Measurements from ENCODE around the gene OR51B4. TPM values are rescaled to one million over a fixed set of nuclear protein-coding genes. Genes with fewer than 3 reads are reported as not detected.

OR51B4 gene
- total RNA-seq, 6 donors from 2014 or later: 0.27 TPM; not detected in 5

GRCh38 chr11:5281596-5281995 is 20.1 kb downstream of the OR51B4 start:
- Histone ChIP-seq H3K27ac (no peak overlapping the region), H3K9me3 (no peaks in the 10 kb centered on the region)
- DNase-seq: no peak

GRCh38 chr11:5280582-5281102 is 21.1 kb downstream of the OR51B4 start:
- Histone ChIP-seq H3K36me3 (no peaks in the 10 kb centered on the region), H3K9me3 (no peaks in the 10 kb centered on the region), H3K4me3 (no peak overlapping the region), H3K27ac (no peak overlapping the region), H3K4me1 (no peaks in the 10 kb centered on the region), H3K27me3 (no peaks in the 10 kb centered on the region)
- DNase-seq (peak; percentile 39 to 43), ATAC-seq (ENCODE audit: low FRiP score in 2 of 2) (peak; percentile 57 to 90)
- WGBS, 2 donors: 57 to 70% methylated on average over 3 of the region's 3 CpGs
- TF ChIP-seq, protein P1, sequence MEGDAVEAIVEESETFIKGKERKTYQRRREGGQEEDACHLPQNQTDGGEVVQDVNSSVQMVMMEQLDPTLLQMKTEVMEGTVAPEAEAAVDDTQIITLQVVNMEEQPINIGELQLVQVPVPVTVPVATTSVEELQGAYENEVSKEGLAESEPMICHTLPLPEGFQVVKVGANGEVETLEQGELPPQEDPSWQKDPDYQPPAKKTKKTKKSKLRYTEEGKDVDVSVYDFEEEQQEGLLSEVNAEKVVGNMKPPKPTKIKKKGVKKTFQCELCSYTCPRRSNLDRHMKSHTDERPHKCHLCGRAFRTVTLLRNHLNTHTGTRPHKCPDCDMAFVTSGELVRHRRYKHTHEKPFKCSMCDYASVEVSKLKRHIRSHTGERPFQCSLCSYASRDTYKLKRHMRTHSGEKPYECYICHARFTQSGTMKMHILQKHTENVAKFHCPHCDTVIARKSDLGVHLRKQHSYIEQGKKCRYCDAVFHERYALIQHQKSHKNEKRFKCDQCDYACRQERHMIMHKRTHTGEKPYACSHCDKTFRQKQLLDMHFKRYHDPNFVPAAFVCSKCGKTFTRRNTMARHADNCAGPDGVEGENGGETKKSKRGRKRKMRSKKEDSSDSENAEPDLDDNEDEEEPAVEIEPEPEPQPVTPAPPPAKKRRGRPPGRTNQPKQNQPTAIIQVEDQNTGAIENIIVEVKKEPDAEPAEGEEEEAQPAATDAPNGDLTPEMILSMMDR (IDR thresholded peaks at IDR 0.05): no peak
- TF ChIP-seq POLR2A (IDR thresholded peaks at IDR 0.05) (no peak), EP300 (IDR thresholded peaks at IDR 0.05) (no peak), POLR2AphosphoS5 (IDR thresholded peaks at IDR 0.05) (no peak)

More at GRCh38 chr11:5281596-5281995, 20.1 kb downstream of the OR51B4 start:
- no peak overlapping the region for H3K4me3 ChIP-seq
- no peaks in the 10 kb centered on the region for H3K36me3 ChIP-seq
- H3K4me1 ChIP-seq: no peaks in the 10 kb centered on the region
- no peak for ATAC-seq (ENCODE audit: low FRiP score in 2 of 2)
- H3K27me3 ChIP-seq: no peaks in the 10 kb centered on the region
- TF ChIP-seq POLR2A (IDR thresholded peaks at IDR 0.05) (no peak), EP300 (IDR thresholded peaks at IDR 0.05) (no peak), POLR2AphosphoS5 (IDR thresholded peaks at IDR 0.05) (no peak)
- TF ChIP-seq, protein P1 (IDR thresholded peaks at IDR 0.05): no peak

- DNase-seq: no peak
- WGBS, 2 donors: 76 to 83% methylated on average over 4 of the region's 4 CpGs
- Histone ChIP-seq H3K4me1 (no peaks in the 10 kb centered on the region), H3K9me3 (no peaks in the 10 kb centered on the region), H3K27me3 (no peaks in the 10 kb centered on the region), H3K36me3 (no peaks in the 10 kb centered on the region), H3K4me3 (no peak overlapping the region), H3K27ac (no peak overlapping the region)
- no peak for ATAC-seq (ENCODE audit: low FRiP score in 2 of 2)
- TF ChIP-seq, protein P1 (IDR thresholded peaks at IDR 0.05): no peak
- TF ChIP-seq POLR2AphosphoS5 (IDR thresholded peaks at IDR 0.05) (no peak), POLR2A (IDR thresholded peaks at IDR 0.05) (no peak), EP300 (IDR thresholded peaks at IDR 0.05) (no peak)
These were observed 22.2 kb downstream of the OR51B4 start for GRCh38 chr11:5279471-5280090.

DNA sequence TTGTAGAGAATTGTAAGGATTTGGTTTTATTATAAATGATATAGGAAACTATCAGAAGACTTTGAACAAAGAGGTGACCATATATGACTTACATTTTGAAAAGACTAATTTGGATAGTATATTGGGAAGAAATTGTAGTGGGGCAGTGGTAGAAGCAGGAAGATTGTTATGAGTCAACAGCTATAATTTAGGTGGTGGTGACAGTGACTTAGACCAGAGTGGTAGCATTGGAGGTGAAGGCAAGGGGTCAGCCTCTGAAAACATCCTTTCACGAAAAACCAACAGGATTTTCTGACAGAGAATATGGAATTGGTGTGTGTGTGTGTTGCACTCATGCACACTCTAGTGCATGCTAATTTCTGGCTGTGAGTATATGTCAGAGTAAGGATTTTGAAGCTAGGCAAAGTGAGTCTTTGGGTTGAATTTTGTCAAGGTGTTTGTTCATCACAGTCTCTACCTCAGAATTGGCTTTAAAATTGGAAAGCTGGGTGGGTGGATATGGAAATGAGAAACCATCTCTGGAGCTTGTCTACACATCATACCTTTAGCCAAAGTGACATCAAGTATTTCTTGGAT is 23.9 kb downstream of the OR51B4 start:
- no peaks in the 10 kb centered on the region for H3K9me3 ChIP-seq
- DNase-seq: no peak
- no peak overlapping the region for H3K27ac ChIP-seq
- TF ChIP-seq, protein P1 (IDR thresholded peaks at IDR 0.05): no peak
- WGBS, 2 donors: 75 to 79% methylated on average over 1 of the region's 1 CpG
- no peaks in the 10 kb centered on the region for H3K36me3 ChIP-seq
- H3K4me3 ChIP-seq: no peak overlapping the region
- no peaks in the 10 kb centered on the region for H3K4me1 ChIP-seq
- no peak for ATAC-seq (ENCODE audit: low FRiP score in 2 of 2)
- H3K27me3 ChIP-seq: no peaks in the 10 kb centered on the region

- no peak for TF ChIP-seq POLR2AphosphoS5 (IDR thresholded peaks at IDR 0.05)
- TF ChIP-seq EP300 (IDR thresholded peaks at IDR 0.05): no peak
- TF ChIP-seq, protein P1 (IDR thresholded peaks at IDR 0.05): no peak
- no peak for TF ChIP-seq POLR2A (IDR thresholded peaks at IDR 0.05)
- Histone ChIP-seq H3K27ac (no peak overlapping the region), H3K4me3 (no peak overlapping the region), H3K36me3 (no peaks in the 10 kb centered on the region), H3K27me3 (no peaks in the 10 kb centered on the region), H3K9me3 (no peaks in the 10 kb centered on the region), H3K4me1 (no peaks in the 10 kb centered on the region)
- 77 to 85% methylated on average over 2 of the region's 2 CpGs for WGBS, 2 donors
- DNase-seq (no peak), ATAC-seq (ENCODE audit: low FRiP score in 2 of 2) (no peak)
These were observed 25.0 kb downstream of the OR51B4 start for GRCh38 chr11:5276697-5277096.
